COLO829 (cell line): ENCODE measurements around the gene CDH4.
A peak's percentile ranks its signal among the peaks of the same experiment; 100 is the strongest.

Experiments
- DNase-seq: peaks from one replicate; pipeline ENCODE4 v3.0.0; 2012; ENCODE audit warnings: low spot score

Gene CDH4

DNA sequence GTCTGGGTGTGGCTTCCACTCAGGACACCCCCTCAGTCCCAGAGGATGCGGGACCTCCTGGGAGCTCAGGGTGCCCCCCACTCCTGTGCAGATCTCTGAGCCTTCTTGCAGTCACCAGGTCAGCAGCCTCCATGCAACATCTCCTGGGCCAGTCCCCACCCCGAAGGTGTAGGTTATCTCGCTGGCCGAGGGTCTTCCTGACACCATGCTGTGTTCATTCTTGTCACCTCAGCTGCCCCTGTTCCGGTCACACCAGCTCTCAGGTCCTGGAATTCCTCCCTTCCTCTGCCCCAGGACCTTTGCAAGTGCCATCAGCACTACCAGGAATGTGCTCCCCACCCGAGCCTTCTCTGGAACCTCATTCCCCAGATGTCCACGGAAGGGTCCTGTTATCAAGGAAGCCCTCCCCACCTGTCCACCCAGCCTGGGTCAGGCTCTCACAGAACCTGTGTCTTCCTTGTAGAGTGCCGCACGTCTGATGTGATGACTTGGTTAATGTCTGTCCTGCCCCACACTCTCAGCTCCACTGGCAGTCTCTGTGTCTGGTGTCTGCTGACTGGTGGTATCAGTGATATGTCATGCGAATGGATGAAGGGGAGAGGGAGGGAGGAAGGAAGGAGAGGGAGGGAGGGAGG lies 484.1 kb downstream of the CDH4 start:
- no peak for DNase-seq

DNA sequence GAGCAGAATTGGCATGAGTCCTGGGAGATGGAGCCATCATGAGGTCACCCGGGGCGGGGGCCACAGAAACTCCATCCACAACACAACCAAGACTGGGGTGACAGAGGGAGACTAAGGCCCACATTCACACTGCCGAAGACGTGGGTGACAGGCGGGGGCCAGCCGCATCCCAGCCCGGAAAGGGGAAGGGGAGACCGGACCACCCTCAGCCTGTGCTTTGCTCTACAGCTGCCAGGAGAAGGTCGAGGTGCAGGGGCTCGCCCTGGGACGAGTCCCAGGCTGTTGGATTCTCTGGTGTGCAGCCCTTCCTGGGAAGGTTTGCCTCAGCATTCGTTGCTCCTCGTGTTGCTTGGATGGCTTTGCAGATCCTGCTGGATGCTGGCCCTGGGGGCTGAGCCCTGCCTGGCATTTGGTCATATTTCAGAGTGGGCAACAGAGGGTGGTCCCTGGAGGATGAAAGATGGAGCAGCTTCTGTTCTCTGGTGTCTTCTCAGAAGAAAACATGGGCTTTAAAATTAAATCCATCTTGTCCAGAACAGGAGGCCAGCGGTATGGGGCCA lies 484.8 kb downstream of the CDH4 start:
- no peak for DNase-seq

DNA sequence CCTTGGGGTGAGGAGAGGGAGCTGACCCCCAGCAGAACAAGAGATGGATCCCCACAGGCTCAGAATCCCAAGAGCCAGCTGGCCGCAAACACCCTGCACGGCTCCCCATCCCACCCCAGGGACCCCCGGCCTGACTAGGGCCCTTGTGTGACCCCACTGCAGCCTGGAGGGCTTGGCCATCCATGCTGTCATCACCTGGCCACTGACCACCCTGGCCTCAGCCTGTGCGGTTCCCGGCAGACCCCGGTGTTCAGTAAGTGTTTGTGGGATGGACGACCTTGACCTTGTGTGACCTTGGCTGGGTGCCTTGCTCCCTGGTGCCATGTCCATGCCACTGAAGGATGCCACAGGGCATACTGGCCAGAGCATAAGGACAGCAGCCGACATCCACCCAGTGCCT lies 485.3 kb downstream of the CDH4 start:
- no peak for DNase-seq

DNA sequence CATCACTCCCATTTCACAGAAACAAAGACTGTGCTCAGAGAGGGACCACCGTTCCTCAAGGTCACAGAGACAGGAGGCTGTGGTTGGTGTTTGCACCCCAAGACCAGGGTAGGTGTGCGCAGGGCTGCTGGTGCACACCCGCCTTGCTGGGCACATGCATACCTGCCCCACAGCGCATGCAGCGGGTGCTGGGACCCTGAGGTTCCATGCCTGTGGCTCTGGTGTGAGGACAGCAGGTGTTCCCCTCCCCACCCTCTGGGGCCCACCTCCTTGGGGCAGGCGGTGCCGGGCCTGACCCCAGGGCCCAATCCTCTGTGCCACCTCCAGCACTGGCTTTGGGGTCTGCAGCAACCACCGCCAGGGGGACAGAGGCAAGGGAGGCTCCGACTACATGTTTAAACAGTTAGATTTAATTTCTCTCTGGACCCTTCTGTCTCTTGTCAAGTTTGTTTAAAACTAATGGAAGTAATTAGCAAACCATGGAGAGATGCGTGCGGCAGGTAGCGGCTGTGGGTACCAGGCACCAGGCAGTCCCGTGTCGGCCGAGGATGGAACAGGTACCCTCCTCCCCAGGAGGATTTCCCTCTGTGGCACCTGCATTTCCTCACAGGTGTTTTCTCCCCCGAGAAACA lies 485.9 kb downstream of the CDH4 start:
- DNase-seq: no peak

DNA sequence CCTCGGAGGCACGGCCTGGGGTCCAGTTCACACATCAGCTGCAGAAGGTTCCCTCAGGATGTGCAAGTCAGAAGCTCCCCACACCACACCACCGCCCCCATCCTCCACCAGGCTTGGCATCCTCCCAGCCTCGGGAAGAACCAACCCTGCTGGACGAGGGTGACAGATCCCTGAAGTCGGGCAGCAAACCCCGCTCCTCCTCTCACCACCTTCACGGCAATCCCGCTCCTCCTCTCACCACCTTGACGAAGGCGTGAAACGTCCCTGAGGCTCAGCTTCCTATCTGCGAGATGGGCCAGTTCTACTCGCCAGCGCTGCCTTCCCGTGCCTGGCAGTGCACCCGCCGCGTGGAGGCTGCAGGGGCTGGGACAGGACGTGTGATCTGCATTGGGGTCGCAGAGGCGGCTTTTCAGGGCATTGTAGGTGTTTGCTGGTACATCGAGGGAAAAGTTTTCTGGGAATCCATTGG lies 486.6 kb downstream of the CDH4 start:
- no peak for DNase-seq

DNA sequence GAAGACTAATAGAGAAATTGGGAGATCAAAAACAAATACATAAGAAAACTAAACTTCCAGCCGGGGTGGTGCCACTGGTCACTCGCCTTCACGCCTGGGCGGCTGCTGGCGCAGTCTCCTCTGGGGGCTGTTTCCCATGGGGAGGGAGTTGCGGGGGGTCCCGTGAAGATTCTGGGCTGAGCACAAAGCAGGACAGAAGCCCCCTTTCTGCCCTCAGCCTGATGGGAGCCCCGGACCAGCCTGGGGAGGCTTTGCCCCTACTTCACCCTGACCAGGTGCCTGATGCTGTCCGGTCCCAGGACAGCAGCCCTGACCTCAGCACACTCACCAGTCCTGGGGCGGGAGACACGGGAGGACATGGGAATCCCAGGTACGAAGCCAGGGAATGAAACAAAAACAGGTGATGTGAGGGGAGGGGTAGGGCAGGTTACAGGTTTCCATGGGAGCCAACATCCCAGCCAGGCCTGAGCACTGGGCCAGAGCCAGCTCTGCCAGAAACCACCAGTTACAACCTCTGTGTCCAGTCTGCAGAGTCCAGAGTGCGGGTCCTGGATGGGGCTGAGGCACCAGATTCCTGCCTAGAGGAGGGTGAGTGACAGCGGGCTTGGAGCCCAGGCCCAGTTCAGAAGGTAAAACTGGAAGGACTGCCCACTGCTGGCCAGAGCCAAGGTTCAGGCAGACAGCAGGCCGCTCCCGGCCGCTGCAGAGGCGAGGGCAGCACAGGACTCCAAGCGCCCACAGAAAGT lies 487.2 kb downstream of the CDH4 start:
- no peak for DNase-seq

DNA sequence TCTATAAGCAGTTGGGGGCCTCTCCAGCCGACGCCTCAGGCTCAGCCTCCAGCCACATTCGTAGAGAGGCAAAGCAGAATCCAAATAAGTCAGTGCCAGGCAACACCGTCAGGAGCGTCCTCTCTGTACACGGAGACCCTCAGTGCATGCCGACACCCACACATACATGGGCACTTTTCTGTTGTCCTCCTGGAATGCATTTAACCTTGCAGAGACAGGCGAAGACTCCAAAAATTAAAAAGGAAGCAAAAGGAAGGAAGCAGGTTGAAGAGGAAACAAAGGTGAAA lies 487.7 kb downstream of the CDH4 start:
- no peak for DNase-seq

DNA sequence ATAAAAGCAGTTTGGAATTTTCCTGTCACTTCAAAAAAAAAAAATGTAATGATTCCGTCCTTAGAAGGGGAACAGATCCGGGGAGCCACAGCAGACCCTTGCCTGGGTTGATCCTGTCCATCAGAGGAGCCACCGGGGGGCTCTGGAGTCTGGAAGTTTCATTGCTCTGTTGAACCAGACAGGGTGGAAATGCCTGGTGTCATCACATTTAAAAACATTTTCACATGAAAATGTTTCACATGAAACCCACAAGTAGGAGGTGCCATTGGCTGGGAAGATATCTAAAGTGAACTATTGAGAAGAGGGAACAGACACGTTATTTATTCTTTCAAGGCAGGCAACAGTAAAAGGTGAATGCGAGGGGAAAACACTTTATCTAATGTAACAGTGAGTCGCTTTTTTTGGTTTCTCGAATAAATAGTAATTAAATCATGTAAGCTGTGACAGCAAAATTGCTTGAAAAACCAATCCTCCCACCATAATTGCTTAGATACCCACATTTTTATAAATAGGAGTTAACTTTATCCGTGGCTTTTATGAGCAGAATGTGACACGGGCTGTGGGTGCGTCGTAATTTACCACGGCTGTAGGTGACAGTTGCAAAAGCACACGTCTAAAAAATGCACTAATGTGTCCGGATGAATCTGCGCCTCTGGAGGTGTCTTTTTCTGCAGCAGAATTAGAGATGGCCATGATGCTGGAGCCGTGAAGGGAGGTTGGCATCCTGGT lies 490.2 kb downstream of the CDH4 start:
- DNase-seq: no peak

DNA sequence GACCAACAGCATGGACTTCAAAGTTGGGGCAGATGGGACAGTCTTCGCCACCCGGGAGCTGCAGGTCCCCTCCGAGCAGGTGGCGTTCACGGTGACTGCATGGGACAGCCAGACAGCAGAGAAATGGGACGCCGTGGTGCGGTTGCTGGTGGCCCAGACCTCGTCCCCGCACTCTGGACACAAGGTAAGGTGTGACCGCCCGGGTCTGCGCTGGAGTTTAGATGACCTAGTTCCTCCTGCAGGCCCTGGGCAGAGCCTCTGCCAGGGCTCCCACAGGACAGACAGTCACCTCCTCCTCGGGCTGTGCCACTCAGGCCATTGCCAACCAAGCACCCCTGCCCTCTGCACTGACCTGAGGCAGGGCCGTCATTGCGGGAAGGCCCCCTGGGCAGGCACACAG lies 491.5 kb downstream of the CDH4 start:
- DNase-seq: no peak

DNA sequence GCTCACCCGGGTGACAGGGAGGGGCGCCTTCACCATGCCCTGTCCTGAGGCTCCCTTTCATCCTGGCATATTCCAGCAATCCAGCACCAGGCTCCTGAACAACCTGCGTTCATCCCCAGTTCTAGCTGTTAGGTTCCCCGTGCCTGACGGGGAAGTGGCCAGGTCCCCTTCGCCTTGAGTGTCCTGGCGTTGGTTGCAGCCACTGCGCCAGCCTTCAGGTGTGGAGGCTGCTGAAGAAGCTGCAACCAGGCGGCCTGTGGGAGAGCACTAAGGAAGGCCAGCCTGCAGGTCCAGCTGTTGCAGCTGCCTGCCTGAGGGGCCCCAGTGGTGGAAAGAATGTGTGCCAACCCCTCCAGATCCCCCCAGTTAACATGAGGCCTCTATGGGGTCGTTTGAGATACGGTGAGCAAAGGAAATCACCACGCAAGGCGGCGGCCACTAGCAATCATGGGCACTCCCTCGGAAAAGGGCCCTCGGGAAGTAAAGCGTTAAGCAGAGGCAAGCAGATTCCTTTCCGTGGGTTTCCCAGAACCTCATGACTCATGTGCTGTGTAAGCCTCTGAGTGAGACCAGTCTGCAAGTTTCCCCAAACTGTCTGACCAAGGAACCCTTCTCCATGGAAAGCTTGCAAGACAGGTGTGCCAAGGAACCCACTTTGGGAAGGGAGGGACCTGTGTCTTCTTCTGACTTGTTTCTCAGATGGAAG lies 492.8 kb downstream of the CDH4 start:
- no peak for DNase-seq

DNA sequence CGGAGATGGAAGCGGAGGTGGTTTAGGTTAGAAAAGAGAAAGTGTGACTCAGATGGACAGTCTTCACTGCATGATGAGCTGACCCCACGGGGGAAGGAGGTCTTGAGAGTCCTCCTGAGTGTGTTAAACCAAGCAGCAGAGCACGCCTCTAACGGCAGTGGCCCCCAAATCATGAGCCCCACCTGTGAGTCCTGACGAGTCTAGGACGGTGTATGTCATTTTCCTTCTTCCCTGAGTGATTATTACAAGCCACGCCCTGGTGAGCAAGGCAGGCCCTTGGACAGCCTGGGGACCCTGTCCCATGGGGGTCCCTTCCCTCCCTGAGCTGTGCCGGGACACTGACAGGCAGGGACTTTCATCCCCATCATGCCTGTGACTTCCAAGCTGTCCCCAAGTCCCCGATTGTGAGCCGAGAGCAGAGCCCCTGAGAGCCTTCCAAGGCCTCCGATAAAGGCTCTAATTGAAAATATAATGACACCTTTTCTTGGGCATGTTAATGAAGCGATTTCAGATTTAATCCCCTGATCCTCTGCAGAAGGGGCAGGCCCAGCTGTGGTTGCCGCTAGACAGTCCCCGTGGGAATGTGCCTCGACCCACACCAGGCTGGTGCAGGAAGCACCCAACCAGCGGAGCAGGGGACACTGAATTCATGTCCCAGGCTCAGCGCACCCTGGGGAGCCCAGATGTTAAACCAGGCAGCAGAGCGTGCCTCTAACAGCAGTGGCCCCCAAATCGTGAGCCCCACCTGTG lies 493.5 kb downstream of the CDH4 start:
- no peak for DNase-seq

DNA sequence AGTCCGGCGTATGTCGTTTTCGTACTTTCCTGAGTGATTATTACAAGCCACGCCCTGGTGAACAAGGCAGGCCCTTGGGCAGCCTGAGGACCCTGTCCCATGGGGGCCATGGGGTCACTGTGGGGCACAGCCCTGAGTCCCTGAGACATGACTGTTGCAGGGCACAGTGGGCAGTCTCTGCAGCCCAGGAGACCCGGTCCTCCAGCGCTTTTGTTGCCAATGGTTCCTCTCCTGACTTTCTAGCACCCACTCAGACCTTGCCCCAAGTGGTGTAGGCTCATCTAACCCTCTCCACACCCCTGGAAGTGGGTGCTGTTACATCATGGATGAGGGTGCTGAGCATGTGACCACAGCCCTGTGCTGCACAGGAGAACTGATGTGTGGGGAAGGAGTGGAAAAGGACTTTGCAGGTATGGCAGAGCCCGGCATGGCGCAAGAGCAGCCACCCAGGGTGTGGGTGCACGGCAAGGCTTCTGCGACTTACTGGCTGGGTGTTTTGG lies 494.1 kb downstream of the CDH4 start:
- no peak for DNase-seq

DNA sequence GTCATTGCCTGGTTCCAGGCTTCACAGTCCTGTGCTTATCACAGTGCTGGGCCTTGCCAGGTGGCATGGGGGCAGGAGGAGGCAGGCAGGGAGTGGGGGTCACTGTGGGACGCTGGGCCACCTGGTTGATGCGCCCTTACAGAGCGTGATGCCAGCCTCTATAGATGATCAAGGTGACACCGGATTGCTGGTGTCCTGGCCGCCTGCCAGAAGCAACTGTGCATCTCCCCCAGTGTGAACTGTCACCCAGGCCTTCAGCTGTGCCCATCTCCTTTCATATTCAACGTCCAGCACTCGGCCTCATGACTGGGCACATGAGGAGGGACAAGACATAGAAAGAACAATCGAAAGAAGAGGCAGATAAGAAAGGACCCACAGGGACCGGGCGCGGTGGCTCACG lies 494.7 kb downstream of the CDH4 start:
- DNase-seq: no peak

DNA sequence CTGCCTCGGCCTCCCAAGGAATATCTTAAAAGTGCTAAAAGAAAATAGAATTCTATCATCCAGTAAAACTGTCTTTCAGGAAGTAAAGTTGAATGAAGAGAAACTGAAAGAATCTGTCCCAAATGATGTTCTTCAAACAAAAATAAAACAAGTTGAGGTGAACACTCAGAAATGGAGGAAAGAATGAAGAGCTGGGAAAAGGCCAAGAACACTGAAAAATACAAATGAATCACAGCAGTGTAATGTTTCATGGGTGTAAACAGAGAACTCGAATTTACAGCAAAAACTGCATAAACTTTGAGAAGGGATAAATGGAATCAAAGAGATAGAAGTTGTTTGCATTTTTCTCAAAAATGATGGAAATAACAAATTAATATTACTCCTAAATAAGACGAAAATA lies 496.3 kb downstream of the CDH4 start:
- no peak for DNase-seq

DNA sequence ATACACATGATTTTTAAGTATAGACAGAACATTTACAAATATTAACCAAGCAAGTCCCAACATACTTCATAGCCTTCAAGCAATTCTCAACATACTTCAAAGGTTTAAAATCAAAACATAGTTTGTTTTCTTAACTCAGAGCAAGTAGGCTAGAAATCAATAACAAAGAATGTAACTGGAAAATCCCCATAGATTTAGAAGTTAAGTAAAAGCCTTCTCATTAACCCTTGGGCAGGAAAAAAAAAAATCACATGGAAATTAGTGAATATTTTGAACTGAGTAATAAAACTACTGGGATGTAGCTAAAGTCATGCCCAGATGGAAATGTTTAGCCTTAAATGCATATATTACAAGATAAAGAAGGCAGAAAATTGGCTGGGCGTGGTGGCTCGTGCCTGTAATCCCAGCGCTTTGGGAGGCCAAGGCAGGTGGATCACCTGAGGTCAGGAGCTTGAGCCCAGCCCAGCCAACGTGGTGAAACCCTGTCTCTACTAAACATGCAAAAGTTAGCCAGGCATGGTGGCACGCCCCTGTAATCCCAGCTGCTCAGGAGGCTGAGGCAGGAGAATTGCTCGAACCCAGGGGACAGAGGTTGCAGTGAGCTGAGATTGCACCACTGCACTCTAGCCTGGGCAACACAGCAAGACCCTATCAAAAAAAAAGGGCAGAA lies 497.5 kb downstream of the CDH4 start:
- DNase-seq: no peak

DNA sequence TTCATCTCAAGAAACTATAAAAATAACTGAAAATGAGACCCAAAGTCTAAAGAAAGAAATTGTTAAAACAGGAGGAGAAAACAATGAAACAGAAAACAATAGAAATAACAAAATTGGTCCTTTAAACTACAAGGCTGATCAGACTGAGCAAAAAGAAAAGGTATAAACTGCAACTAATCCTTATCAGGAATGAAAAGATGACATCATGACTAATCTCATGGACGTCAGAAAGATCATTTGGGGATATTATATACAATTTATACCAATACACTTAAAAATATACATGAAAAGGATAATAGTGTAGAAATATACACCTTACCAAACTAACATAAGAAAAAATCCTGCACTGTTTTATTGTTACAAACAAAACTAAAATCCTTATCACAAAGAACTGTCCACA lies 498.0 kb downstream of the CDH4 start:
- DNase-seq: no peak

DNA sequence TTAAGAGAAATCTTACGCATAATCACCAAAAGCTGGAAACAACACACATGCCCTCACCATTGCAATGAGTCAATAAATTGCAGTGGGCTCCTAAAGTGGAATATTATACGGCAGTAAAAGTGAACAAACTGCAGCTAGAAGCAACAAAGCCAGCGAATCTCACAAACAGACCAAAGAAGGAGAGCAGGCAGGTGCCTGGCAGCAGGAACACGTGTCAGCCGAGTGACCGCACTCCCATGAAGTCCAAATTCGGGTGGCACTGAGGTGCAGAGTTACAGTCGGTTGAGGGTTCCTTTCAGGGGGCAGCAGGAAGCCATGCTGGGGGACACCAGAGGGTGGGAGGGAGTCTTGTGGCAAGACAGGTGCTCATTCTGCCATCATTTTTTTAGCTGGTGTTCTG lies 500.5 kb downstream of the CDH4 start:
- DNase-seq: no peak

DNA sequence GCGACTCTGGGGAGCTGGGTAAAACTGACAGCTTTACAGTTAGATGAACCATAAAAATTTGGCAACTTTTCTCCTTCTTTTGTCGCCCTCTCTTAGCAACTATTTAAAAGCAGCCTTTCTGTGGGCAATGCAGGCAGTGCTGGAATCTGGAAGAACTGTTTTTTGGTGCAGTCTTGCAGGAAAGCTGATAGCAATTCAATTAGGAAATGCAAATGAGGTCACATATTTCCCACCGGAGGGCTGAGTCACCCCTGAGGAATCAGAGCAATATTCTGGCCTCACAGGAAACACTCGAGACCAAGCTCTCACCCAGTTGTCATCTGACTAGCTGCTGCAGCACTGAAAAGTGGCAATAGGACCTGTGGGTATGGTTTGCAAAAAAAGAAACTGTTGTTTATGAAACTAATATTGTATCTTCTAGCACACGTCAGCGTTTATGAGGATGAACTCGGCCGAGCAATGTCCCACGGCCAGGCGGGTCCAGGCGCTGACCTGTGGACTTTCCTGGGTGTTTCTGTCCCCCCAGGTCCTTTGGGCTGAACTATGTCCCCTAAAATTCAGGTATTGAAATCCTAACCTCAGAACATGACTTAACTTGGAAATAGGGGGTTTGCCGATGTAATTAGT lies 501.4 kb downstream of the CDH4 start:
- DNase-seq: peak; percentile 67

DNA sequence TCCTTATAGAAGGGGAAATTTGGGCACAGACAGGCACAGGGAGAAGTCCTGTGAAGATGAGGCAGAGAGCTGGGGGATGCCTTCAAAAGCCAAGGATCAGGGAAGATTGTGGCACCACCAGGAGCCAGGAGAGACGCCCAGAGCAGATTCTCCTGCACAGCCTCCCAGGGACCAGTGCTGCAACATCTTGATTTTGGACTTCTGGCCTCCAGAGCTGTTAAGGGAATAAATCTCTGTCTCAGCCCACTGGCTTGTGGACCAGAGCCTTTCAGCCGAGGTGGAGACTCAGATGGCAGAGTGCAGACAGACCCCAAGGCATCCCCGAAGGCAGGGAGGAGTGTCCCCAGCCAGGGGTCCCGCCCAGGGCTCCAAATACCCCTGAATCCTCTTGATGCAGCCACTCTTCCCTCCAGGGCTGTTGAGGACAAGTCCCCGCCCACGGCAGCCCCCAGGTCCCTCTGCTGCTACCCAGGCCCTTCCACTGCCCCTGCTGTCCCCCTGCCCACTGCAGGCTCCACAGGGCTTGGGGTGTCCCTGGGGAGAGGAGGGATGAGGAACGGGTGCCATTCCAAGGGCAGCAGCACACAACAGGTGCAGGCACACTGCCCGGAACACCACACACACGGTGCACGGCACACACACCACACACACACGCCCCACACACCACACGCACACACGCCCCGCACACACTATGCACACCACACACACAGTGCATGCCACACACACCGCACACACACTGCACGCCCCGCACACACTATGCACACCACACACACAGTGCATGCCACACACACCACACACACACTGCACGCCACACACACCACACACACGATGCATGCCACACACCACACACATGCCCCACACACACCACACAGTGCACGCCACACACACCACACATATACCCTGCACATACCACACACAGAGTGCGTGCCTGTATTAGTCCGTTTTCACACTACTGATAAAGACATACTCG lies 502.2 kb downstream of the CDH4 start:
- DNase-seq: no peak
